ENCODE measurements around the gene TSPAN11.
"Not testable (repeated sequence)": the region's sequence is repeated elsewhere in the genome, so short reads cannot be mapped to it uniquely, and the experiment has no call there.

Gene TSPAN11

GRCh38 chr12:31018790-31019505 is 92.4 kb downstream of the TSPAN11 start:
- DNase-seq (ENCODE audit: low read depth in 3 of 3, low spot score in 1 of 3): no peak

- DNase-seq (ENCODE audit: low read depth in 3 of 3, low spot score in 1 of 3): no peak
These were observed 93.0 kb downstream of the TSPAN11 start for GRCh38 chr12:31019561-31019960.

- no peak for DNase-seq (ENCODE audit: low read depth in 3 of 3, low spot score in 1 of 3)
These were observed 93.4 kb downstream of the TSPAN11 start for GRCh38 chr12:31019976-31020375.

GRCh38 chr12:31020385-31021166 is 94.0 kb downstream of the TSPAN11 start:
- DNase-seq (ENCODE audit: low read depth in 3 of 3, low spot score in 1 of 3): no peak

- no peak for DNase-seq (ENCODE audit: low read depth in 3 of 3, low spot score in 1 of 3)
These were observed 94.6 kb downstream of the TSPAN11 start for GRCh38 chr12:31021181-31021580.

- no peak for DNase-seq (ENCODE audit: low read depth in 3 of 3, low spot score in 1 of 3)
These were observed 95.4 kb downstream of the TSPAN11 start for GRCh38 chr12:31021809-31022494.

- no peak for DNase-seq (ENCODE audit: low read depth in 3 of 3, low spot score in 1 of 3)
These were observed 96.8 kb downstream of the TSPAN11 start for GRCh38 chr12:31023271-31023724.

GRCh38 chr12:31026202-31026601 is 99.7 kb downstream of the TSPAN11 start:
- no peak for DNase-seq (ENCODE audit: low read depth in 3 of 3, low spot score in 1 of 3)

GRCh38 chr12:31027006-31027405 is 100.5 kb downstream of the TSPAN11 start:
- DNase-seq (ENCODE audit: low read depth in 3 of 3, low spot score in 1 of 3): not testable (repeated sequence)

GRCh38 chr12:31029468-31029867 is 102.9 kb downstream of the TSPAN11 start:
- DNase-seq (ENCODE audit: low read depth in 3 of 3, low spot score in 1 of 3): no peak

- DNase-seq (ENCODE audit: low read depth in 3 of 3, low spot score in 1 of 3): no peak
These were observed 103.5 kb downstream of the TSPAN11 start for GRCh38 chr12:31029916-31030562.

GRCh38 chr12:31031951-31032335 is 105.4 kb downstream of the TSPAN11 start:
- DNase-seq (ENCODE audit: low read depth in 3 of 3, low spot score in 1 of 3): no peak

GRCh38 chr12:31033146-31033545 is 106.6 kb downstream of the TSPAN11 start:
- no peak for DNase-seq (ENCODE audit: low read depth in 3 of 3, low spot score in 1 of 3)

- no peak for DNase-seq (ENCODE audit: low read depth in 3 of 3, low spot score in 1 of 3)
These were observed 107.1 kb downstream of the TSPAN11 start for GRCh38 chr12:31033681-31034080.

GRCh38 chr12:31034372-31034771 is 107.8 kb downstream of the TSPAN11 start:
- no peak for DNase-seq (ENCODE audit: low read depth in 3 of 3, low spot score in 1 of 3)

- no peak for DNase-seq (ENCODE audit: low read depth in 3 of 3, low spot score in 1 of 3)
These were observed 108.7 kb downstream of the TSPAN11 start for GRCh38 chr12:31035226-31035625.

- no peak for DNase-seq (ENCODE audit: low read depth in 3 of 3, low spot score in 1 of 3)
These were observed 109.6 kb downstream of the TSPAN11 start for GRCh38 chr12:31035967-31036665.

- no peak for DNase-seq (ENCODE audit: low read depth in 3 of 3, low spot score in 1 of 3)
These were observed 110.5 kb downstream of the TSPAN11 start for GRCh38 chr12:31037028-31037427.

GRCh38 chr12:31037931-31038330 is 111.4 kb downstream of the TSPAN11 start:
- no peak for DNase-seq (ENCODE audit: low read depth in 3 of 3, low spot score in 1 of 3)

GRCh38 chr12:31041033-31041564 is 114.6 kb downstream of the TSPAN11 start:
- DNase-seq (ENCODE audit: low read depth in 3 of 3, low spot score in 1 of 3): no peak

Data from stimulated activated CD4-positive, alpha-beta T cell treated with anti-CD3 and anti-CD28 coated beads, TNF-alpha, amount 100 ng/mL, for 1 hour (primary cell).